IMR-90 (cell line): ENCODE data around the gene CDH13. TPM values are rescaled to one million over a fixed set of nuclear protein-coding genes. Genes with fewer than 3 reads are reported as not detected.

Experiments used
- ATAC-seq: fragments of 200-7000 bp; cut with Tn5 transposase; 2 replicates; pipeline ENCODE4 v1.9.1; 2020; ENCODE audit warnings: low read depth, mild to moderate bottlenecking, moderate library complexity
- BruUV-seq: library from RNA; stranded (reverse); fragments of 400-500 nt; replicated peaks from 2 replicates; lab custom pipeline; 2021; lab: Mats Ljungman, UMichigan
- CTCF ChIA-PET: fragments of 300-600 bp; formaldehyde crosslinking; extraction: SDS; loops from one replicate; lab custom pipeline; 2021; ENCODE audit warnings: antibody characterized with exemption; lab: Yijun Ruan, JAX
- POLR2A ChIA-PET: fragments of 300-600 bp; sonication (Branson Sonifier 250); formaldehyde crosslinking; loops from one replicate; lab custom pipeline; 2022; ENCODE audit warnings: antibody characterized with exemption; ENCODE audit not compliant: unreplicated experiment; lab: Charles Lee
- DNase-seq: peaks from one replicate; pipeline ENCODE4 v3.0.0; 2013
- H2AFZ ChIP-seq: replicated peaks from 2 replicates; pipeline ENCODE3; 2013; ENCODE audit warnings: low read length, mild to moderate bottlenecking; ENCODE audit not compliant: poor library complexity
- H2AK5ac ChIP-seq: 2 replicates; pipeline ENCODE4 v1.6.1; 2013; ENCODE audit warnings: low read depth, low read length, inconsistent platforms
- H2AK9ac ChIP-seq: replicated peaks from 2 replicates; pipeline ENCODE3; 2013; ENCODE audit warnings: mild to moderate bottlenecking, low read depth, low read length, moderate library complexity; ENCODE audit not compliant: poor library complexity
- H2BK120ac ChIP-seq: 2 replicates; pipeline ENCODE4 v1.6.1; 2013; ENCODE audit warnings: low read depth, low read length, inconsistent platforms
- H2BK15ac ChIP-seq: 3 replicates; pipeline ENCODE4 v1.6.1; 2013; ENCODE audit warnings: low read depth, low read length, inconsistent platforms
- H2BK20ac ChIP-seq: 2 replicates; pipeline ENCODE4 v1.6.1; 2013; ENCODE audit warnings: low read depth, mild to moderate bottlenecking, inconsistent platforms, low read length, moderate library complexity
- H2BK5ac ChIP-seq: 2 replicates; pipeline ENCODE4 v1.6.1; 2013; ENCODE audit warnings: mild to moderate bottlenecking, low read depth, low read length, inconsistent platforms; ENCODE audit not compliant: poor library complexity, severe bottlenecking
- H3K14ac ChIP-seq: replicated peaks from 2 replicates; pipeline ENCODE4 v1.6.1; 2013; ENCODE audit warnings: low read depth, low read length, inconsistent platforms
- H3K18ac ChIP-seq: 2 replicates; pipeline ENCODE4 v1.6.1; 2013; ENCODE audit warnings: low read depth, low read length, control low read depth
- H3K23ac ChIP-seq: 2 replicates; pipeline ENCODE4 v1.6.1; 2013; ENCODE audit warnings: low read depth, low read length, inconsistent platforms
- H3K27ac ChIP-seq: 2 replicates; pipeline ENCODE4 v1.5.1; 2013; ENCODE audit warnings: mild to moderate bottlenecking, control low read depth, low read length; ENCODE audit not compliant: insufficient read depth
- H3K27me3 ChIP-seq: 2 replicates; pipeline ENCODE4 v1.6.1; 2013; ENCODE audit warnings: low read length; ENCODE audit not compliant: control insufficient read depth, insufficient read depth
- H3K36me3 ChIP-seq: 2 replicates; pipeline ENCODE4 v1.6.1; 2013; ENCODE audit warnings: low read length, mixed read lengths; ENCODE audit not compliant: control insufficient read depth, insufficient read depth
- H3K4ac ChIP-seq: 2 replicates; pipeline ENCODE4 v1.6.1; 2013; ENCODE audit warnings: low read depth, low read length, inconsistent platforms
- H3K4me1 ChIP-seq: 2 replicates; pipeline ENCODE4 v1.6.1; 2013; ENCODE audit warnings: low read length, mixed read lengths; ENCODE audit not compliant: control insufficient read depth, insufficient read depth
- H3K4me2 ChIP-seq: 2 replicates; pipeline ENCODE4 v1.6.1; 2013; ENCODE audit warnings: low read depth, mild to moderate bottlenecking, control low read depth, low read length, moderate library complexity
- H3K4me3 ChIP-seq: 2 replicates; pipeline ENCODE4 v1.5.1; 2013; ENCODE audit warnings: low read depth, mild to moderate bottlenecking, control low read depth, low read length, moderate library complexity; ENCODE audit not compliant: insufficient read depth
- H3K56ac ChIP-seq: 2 replicates; pipeline ENCODE4 v1.6.1; 2013; ENCODE audit warnings: low read length, inconsistent platforms; ENCODE audit not compliant: insufficient read depth; ENCODE audit errors: extremely low read depth
- H3K79me1 ChIP-seq, 2 experiments: 2 replicates each; pipeline ENCODE4 v1.6.1; 2013; ENCODE audit warnings: low read length in 2 of 2, inconsistent platforms in 1 of 2, low read depth in 1 of 2
- H3K9ac ChIP-seq: 2 replicates; pipeline ENCODE4 v1.6.1; 2013; ENCODE audit warnings: low read depth, low read length, control low read depth
- H3K9me1 ChIP-seq: 2 replicates; pipeline ENCODE4 v1.6.1; 2013; ENCODE audit warnings: low read length, inconsistent platforms; ENCODE audit not compliant: insufficient read depth
- H3K9me3 ChIP-seq: 2 replicates; pipeline ENCODE4 v1.6.1; 2013; ENCODE audit warnings: low read length; ENCODE audit not compliant: control insufficient read depth, insufficient read depth
- H4K20me1 ChIP-seq: 2 replicates; pipeline ENCODE4 v1.6.1; 2013; ENCODE audit warnings: low read length, inconsistent platforms; ENCODE audit not compliant: insufficient read depth
- H4K5ac ChIP-seq: 2 replicates; pipeline ENCODE4 v1.6.1; 2013; ENCODE audit warnings: mild to moderate bottlenecking, low read depth, low read length, control low read depth
- H4K8ac ChIP-seq, 2 experiments: 2 replicates each; pipeline ENCODE4 v1.6.1; 2013; ENCODE audit warnings: low read depth in 2 of 2, low read length in 2 of 2, control low read depth in 1 of 2, inconsistent platforms in 1 of 2
- H4K91ac ChIP-seq: 2 replicates; pipeline ENCODE4 v1.6.1; 2013; ENCODE audit warnings: low read depth, low read length, inconsistent platforms; ENCODE audit not compliant: insufficient read depth
- BHLHE40 ChIP-seq: fragments of 150-350 bp; IDR thresholded peaks from 2 replicates; pipeline ENCODE4 v1.6.1; 2016; ENCODE audit warnings: mild to moderate bottlenecking, low read depth, low read length
- CEBPB ChIP-seq: IDR thresholded peaks from 2 replicates; pipeline ENCODE4 v1.6.1; 2012; ENCODE audit warnings: low read depth, low read length, improper control_type of control experiment
- CHD1 ChIP-seq: IDR thresholded peaks from 2 replicates; pipeline ENCODE4 v1.6.1; 2012; ENCODE audit warnings: low read depth, low read length, improper control_type of control experiment
- ELK1 ChIP-seq: fragments of 150-350 bp; IDR thresholded peaks from 2 replicates; pipeline ENCODE4 v1.6.1; 2016; ENCODE audit warnings: low read depth, mild to moderate bottlenecking, low read length, moderate library complexity, borderline replicate concordance
- FOS ChIP-seq: fragments of 150-350 bp; IDR thresholded peaks from 2 replicates; pipeline ENCODE4 v1.6.1; 2016; ENCODE audit warnings: low read depth, low read length
- MAFK ChIP-seq: IDR thresholded peaks from 2 replicates; pipeline ENCODE4 v1.6.1; 2012; ENCODE audit warnings: low read depth, low read length, improper control_type of control experiment
- MAZ ChIP-seq: IDR thresholded peaks from 2 replicates; pipeline ENCODE4 v1.6.1; 2012; ENCODE audit warnings: low read depth, mild to moderate bottlenecking, low read length, improper control_type of control experiment, moderate library complexity, borderline replicate concordance
- MXI1 ChIP-seq: IDR thresholded peaks from 2 replicates; pipeline ENCODE4 v1.6.1; 2012; ENCODE audit warnings: low read depth, mild to moderate bottlenecking, low read length, moderate library complexity, borderline replicate concordance
- NFE2L2 ChIP-seq: fragments of 150-350 bp; IDR thresholded peaks from 2 replicates; pipeline ENCODE4 v1.6.1; 2016; ENCODE audit warnings: low read depth, mild to moderate bottlenecking, low read length
- POLR2A ChIP-seq: IDR thresholded peaks from 2 replicates; pipeline ENCODE4 v1.6.1; 2012; ENCODE audit warnings: mild to moderate bottlenecking, low read depth, low read length
- RAD21 ChIP-seq: IDR thresholded peaks from 2 replicates; pipeline ENCODE4 v1.6.1; 2012; ENCODE audit warnings: low read length, improper control_type of control experiment
- RCOR1 ChIP-seq: IDR thresholded peaks from 2 replicates; pipeline ENCODE4 v1.6.1; 2012; ENCODE audit warnings: mild to moderate bottlenecking, low read length, improper control_type of control experiment; ENCODE audit not compliant: insufficient replicate concordance
- RFX5 ChIP-seq: IDR thresholded peaks from 2 replicates; pipeline ENCODE4 v1.8.0; 2012; ENCODE audit warnings: low read depth, mild to moderate bottlenecking, low read length, moderate library complexity
- SMC3 ChIP-seq: fragments of 150-350 bp; IDR thresholded peaks from 2 replicates; pipeline ENCODE4 v1.6.1; 2016; ENCODE audit warnings: low read depth, mild to moderate bottlenecking, antibody characterized with exemption, low read length, moderate library complexity
- USF2 ChIP-seq: fragments of 150-350 bp; IDR thresholded peaks from 2 replicates; pipeline ENCODE4 v1.6.1; 2017; ENCODE audit warnings: mild to moderate bottlenecking, antibody characterized with exemption, low read length, low read depth
- dilution Hi-C: fragments of 300-500 bp; cut with HindIII; formaldehyde crosslinking; loops from one replicate; pipeline ENCODE4 v1.14.3; 2018; ENCODE audit warnings: low sequenced_read_pairs; ENCODE audit not compliant: unreplicated experiment
- in situ Hi-C: fragments of 300-500 bp; cut with MboI; formaldehyde crosslinking; loops from 3 replicates; pipeline ENCODE4 v1.14.3; 2019; ENCODE audit warnings: low sequenced_read_pairs, inconsistent platforms, mixed read lengths
- intact Hi-C: fragments of 100-400 bp; cut with micrococcal nuclease; formaldehyde crosslinking; loops from 2 replicates; pipeline ENCODE4 v1.10.0; 2022
- polyA plus RNA-seq, 3 experiments: library from polyadenylated mRNA; depleted of rRNA; stranded (reverse); fragments of >200 nt; gene quantifications; 2 replicates each; pipeline ENCODE4 v1.2.3, GENCODE V29; 2012; ENCODE audit warnings: low replicate concordance in 1 of 3
- total RNA-seq: library from RNA; depleted of rRNA; stranded (reverse); fragments of >200 nt; gene quantifications from 2 replicates; pipeline ENCODE4 v1.2.3, GENCODE V29; 2012
- TF ChIP-seq, protein P1 (sequence below): conservative IDR thresholded peaks from 2 replicates; pipeline ENCODE4 v1.5.1; 2012; ENCODE audit warnings: mild to moderate bottlenecking, low read depth, low read length, improper control_type of control experiment

CDH13 gene
- total and polyA plus RNA-seq, 2 of the 4 experiments (the other 2 are of a cell fraction), result 61.6 to 74.7 TPM

GRCh38 chr16:82848013-82848412 lies 221.2 kb downstream of the CDH13 start:
- peaks cover 0 to 14% of the 10 kb centered on the region in 2 experiments; a peak in 3 of 4 replicates for H3K79me1 ChIP-seq
- no peak overlapping the region for H3K27ac ChIP-seq
- H3K9me1 ChIP-seq, result no peaks in the 10 kb centered on the region; the same call in none of the 2 replicates
- CTCF ChIA-PET, result no interaction called here
- no peak overlapping the region for H3K56ac ChIP-seq
- BruUV-seq, result no TSS peak
- TF ChIP-seq BHLHE40 (no peak), SMC3 (no peak), CEBPB (no peak), RAD21 (no peak), MXI1 (no peak), USF2 (no peak), ELK1 (no peak), MAZ (no peak), POLR2A (no peak), RFX5 (no peak), CHD1 (no peak), FOS (no peak), RCOR1 (no peak), MAFK (no peak), NFE2L2 (no peak)
- TF ChIP-seq, protein P1, sequence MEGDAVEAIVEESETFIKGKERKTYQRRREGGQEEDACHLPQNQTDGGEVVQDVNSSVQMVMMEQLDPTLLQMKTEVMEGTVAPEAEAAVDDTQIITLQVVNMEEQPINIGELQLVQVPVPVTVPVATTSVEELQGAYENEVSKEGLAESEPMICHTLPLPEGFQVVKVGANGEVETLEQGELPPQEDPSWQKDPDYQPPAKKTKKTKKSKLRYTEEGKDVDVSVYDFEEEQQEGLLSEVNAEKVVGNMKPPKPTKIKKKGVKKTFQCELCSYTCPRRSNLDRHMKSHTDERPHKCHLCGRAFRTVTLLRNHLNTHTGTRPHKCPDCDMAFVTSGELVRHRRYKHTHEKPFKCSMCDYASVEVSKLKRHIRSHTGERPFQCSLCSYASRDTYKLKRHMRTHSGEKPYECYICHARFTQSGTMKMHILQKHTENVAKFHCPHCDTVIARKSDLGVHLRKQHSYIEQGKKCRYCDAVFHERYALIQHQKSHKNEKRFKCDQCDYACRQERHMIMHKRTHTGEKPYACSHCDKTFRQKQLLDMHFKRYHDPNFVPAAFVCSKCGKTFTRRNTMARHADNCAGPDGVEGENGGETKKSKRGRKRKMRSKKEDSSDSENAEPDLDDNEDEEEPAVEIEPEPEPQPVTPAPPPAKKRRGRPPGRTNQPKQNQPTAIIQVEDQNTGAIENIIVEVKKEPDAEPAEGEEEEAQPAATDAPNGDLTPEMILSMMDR, result no peak
- H2AFZ ChIP-seq, result no peak overlapping the region
- no peak overlapping the region for H2AK9ac ChIP-seq
- ATAC-seq (no peak), DNase-seq (no peak)
- in situ Hi-C loops (no loop called here), dilution Hi-C loops (no loop called here), intact Hi-C loops (no loop called here)
- H2BK120ac ChIP-seq, result no peak overlapping the region
- H4K91ac ChIP-seq, result no peak overlapping the region
- H4K20me1 ChIP-seq, result no peaks in the 10 kb centered on the region; the same call in 1 of the 2 replicates
- no peak overlapping the region for H3K9ac ChIP-seq
- no peak overlapping the region for H3K18ac ChIP-seq
- H3K9me3 ChIP-seq, result no peaks in the 10 kb centered on the region
- no peaks in the 10 kb centered on the region for H3K36me3 ChIP-seq
- H3K4ac ChIP-seq, result no peak overlapping the region
- no peak overlapping the region for H2AK5ac ChIP-seq
- no peak overlapping the region for H3K4me3 ChIP-seq
- H3K23ac ChIP-seq, result no peak overlapping the region
- no peak overlapping the region for H2BK20ac ChIP-seq
- H3K4me2 ChIP-seq, result no peak overlapping the region
- H4K5ac ChIP-seq, result no peak overlapping the region
- H2BK15ac ChIP-seq, result no peak overlapping the region
- H4K8ac ChIP-seq, result no peak overlapping the region
- no peak overlapping the region for H3K14ac ChIP-seq
- H3K27me3 ChIP-seq, result no peaks in the 10 kb centered on the region
- POLR2A ChIA-PET, result no interaction called here
- H2BK5ac ChIP-seq, result no peak overlapping the region
- H3K4me1 ChIP-seq, result no peaks in the 10 kb centered on the region
